ENCODE data around the gene ST8SIA5.
A peak's percentile ranks its signal among the peaks of the same experiment; 100 is the strongest.
"Not testable (repeated sequence)": the region's sequence is repeated elsewhere in the genome, so short reads cannot be mapped to it uniquely, and the experiment has no call there.

The ST8SIA5 gene, protein sequence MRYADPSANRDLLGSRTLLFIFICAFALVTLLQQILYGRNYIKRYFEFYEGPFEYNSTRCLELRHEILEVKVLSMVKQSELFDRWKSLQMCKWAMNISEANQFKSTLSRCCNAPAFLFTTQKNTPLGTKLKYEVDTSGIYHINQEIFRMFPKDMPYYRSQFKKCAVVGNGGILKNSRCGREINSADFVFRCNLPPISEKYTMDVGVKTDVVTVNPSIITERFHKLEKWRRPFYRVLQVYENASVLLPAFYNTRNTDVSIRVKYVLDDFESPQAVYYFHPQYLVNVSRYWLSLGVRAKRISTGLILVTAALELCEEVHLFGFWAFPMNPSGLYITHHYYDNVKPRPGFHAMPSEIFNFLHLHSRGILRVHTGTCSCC

DNA sequence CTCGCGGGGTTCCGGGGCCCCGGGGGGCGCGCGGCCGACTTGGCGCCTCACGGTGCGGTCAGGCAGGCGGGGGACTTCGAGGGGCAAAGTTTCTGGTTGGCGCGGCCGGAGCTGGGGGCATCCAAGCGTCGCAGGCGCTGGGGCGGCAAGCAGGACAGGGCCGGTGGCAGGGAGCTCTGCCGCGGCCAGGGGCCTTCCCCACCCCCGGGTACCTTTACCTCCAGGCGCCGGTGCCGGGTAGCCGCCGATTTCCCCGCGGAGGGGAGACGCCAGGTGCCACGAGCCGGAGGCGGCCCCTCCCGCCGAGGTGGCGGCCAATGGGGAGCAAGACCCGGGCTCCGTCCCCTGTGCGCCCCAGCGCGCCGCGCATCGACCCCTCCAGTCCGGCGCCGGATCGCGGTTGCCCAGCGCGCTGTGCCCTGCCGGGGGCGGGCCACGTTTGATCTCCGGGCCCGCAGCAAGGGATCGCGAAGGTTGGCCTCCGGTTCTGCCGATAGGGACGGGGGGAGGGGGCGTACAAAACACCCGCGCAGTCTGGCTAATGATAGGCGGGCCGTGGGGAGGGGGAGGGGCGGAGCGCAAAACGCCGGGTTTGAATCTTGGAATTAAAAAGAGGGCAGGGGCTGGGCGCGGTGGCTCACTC, at the start of gene ST8SIA5:
ST8SIA5 (minus strand) TSS at position 495 of the 643 bp plus-strand sequence. CDS start 545 bp downstream, outside the sequence.
- DNase-seq: peak; percentile 54

DNA sequence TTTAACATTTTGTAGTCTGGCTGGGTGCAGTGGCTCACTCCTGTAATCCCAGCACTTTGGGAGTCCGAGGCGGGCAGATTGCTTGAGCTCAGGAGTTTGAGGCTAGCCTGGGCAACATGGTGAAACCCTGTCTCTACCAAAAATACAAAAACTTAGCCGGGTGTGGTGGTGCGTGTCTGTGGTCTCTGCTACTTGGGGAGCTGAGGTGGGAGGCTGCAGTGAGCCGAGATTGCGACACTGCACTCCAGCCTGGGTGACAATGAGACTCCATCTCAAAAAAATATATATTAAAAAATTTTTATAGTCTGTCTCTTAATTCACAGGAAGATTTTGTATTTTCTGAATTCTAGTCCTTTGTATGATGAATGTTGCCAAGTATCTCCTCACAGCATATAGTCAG, 39.1 kb upstream of the ST8SIA5 start:
- not testable (repeated sequence) for DNase-seq

DNA sequence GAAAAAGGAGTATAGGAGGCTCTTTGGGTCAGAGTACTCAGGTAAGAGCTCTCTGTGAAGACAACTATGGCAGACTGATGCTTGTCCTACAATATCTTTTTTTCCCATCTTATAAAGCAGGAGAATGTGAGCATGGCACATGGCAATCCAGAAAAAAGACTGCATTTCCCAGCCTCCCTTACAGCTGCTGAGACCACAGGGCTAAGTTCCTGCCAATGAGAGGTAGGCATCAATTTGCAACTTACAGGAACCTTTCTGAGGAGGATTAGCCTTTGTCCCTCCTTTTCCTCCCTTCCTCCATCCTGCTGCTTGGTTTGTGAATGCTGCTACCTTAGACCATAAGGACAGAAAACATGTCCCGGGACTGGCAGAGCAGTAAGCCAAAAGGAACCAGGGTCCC, 37.8 kb upstream of the ST8SIA5 start:
- DNase-seq: no peak

DNA sequence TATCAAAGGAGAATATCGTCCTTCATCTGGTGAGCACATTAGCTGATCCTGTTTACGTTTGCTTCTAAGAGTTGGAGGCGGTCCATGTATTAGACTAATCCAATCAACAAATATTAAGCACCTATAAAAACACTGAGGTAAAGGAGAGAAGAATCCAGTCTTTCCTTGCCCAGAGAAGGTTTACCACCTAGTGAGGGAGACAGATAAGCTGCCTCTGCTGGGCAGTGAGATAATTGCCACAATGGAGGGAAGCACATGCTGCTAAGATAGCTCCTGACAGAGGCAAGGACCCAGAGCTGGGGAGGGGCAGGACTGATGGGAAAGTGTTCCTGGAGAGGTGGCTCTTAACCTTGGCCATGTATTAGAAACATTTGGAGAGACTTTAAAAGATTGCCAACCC, 36.7 kb upstream of the ST8SIA5 start:
- DNase-seq: no peak

DNA sequence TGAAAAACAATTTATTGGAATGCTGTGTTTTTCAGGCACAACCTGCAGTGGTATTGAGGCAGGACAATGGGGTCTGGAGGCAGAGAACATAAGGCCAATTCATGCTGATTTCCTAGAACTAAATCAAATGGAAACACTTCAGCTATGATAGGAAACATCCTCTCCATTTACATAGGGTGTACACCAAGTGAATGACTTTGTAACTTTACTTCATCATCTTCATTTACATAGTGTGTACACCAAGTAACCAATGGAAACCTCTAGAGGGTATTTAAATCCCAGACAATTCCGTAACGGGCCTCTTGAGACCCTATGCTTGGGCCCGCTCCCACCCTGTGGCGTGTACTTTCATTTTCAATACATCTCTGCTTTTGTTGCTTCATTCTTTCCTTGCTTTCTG, 32.2 kb upstream of the ST8SIA5 start:
- no peak for DNase-seq

DNA sequence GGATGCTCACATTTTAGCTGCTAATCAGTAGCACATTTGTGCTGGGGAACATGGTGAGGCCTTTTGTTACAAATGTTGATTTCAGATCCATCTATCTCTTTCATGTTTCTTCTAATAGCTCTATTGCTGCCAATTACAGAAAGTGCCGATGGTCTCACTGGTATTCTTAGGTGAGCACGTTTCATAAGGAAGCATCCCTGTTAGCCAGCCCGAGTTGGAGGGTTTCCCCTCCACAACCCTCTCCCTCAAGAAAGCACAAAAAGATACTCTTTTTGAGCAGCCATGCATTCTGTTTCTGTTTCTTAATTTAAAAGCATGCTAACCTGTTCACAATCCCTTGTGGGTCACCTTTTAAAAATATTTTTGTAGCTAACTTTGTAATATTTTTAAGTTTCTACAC, 30.8 kb upstream of the ST8SIA5 start:
- DNase-seq: no peak

DNA sequence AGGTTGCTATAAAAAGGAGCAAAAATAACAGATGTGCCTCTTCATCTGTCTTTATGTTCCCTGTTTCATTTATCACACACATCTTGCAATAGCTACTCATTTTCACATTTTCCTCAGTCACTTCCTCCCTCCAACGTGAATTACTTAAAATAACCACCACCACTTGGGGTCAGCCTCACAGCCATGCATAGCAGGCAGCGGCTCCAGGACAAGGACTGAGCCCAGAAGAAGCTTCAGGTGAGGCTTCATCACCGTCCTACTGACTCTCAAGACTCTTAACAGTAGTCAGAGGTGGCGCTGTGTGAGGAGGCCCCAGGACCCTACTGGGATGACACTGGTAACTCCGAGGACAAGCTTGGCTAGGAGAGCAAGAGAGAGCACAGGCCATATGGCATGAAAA, 15.5 kb upstream of the ST8SIA5 start:
- no peak for DNase-seq

DNA sequence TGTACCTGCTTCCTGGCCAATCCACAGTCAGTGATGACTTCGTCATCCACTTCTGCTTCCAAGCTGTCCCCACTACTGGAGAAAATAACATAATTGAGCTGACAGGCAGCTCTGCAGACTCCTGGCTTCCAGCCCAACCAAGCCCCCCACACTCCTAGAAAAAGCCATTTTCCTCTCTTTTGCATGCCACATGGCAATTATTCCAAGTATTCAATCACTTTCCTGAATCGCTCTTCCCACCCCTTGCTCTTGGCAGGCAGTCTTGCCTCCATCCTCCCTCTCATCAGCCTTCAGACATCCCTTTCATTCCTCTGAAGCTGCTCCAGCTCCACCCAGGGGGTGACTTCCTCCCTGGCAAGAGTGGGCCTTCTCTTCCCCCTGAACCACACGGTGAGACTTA, 14.3 kb upstream of the ST8SIA5 start:
- DNase-seq: no peak

DNA sequence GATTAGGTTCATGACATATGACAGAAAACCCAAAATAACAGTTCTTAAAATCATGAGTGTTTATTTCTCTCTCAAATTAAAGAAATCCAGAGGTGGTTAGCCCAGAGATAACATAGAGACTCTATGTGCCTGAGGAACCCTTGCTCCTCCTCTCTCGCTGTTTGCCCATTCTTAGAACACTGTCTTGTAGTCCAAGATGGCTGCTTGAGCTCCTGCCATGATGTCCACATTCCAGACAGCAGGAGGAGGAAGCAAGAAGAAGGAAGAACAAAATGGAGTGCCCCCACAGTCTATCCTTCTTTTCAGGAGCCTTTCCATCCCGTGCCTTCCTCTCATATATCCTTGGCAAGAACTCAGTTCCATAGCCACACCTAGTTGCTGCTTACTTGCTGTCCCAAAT, 13.9 kb upstream of the ST8SIA5 start:
- no peak for DNase-seq

DNA sequence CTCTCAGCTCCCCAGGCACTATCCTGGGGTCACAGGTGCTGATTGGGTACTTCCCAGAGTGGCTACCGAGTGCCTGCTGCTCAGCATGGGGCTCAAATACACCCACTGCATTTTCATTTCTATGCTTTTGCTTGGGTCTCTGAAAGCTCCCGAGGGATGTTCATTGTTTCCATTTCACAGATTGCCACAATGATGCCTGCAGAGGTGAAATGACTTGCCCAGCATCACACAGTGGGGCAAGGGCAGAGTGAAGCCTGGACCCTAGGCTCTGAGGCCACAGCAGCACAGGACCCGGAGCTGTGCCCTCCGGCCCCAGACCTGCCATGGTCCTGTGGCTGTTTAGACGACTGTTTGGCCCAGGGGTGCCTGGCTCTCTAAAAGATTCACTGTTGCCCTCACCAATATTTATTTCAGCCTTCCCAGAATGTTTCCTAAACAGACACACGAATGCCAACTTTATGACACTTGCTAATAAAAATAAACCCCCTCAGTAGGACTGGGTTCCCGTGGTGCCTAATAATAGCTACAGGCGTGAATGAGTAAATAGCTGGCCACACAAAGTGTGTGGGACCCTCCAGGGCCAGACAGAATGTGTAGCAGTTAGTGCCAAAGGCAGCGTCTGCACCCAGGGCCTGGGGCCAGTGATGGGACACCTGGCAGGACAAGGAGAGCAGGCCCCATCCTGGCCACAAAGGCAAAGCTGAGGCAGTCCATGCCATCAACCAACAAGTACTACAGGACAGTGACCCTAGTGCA, 11.5 kb upstream of the ST8SIA5 start:
- no peak for DNase-seq

DNA sequence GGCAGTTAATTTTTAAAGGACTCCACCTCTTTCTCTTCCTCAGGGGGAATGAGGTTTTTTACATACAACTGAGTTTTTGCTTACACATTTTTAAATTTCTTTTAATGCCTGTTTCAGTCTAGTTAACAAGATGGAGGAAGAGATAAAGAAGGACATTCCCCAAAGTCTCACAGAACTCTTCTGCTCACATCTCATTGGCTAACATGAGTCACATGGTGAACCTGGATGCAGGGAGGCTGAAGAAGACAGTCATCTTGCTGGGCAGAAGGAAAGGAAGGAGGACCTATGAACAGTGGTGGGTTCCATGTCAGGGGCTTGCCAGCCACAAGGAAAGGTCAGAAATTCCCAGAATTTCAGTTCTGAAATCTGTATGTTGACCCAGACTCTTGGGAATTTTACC, 10.4 kb upstream of the ST8SIA5 start:
- no peak for DNase-seq

DNA sequence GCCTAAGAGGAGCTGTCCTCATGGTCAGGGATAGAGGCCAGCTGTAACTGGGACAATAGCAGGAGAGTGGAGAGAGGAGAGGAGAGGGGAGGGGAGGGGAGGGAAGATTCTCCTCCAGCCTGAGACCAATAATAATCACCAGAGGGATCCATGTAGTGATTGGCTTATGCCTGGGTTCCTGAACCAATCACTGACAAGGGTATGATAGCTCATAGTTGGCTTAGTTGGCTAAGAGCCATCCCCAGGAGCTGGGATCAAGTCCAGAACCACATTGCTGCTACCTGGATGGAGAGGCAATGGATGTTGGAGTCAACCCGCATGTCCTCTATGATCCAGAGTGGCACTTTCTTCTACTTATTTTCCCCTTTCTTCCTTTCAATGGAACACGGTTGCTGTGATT, 7.7 kb upstream of the ST8SIA5 start:
- no peak for DNase-seq

DNA sequence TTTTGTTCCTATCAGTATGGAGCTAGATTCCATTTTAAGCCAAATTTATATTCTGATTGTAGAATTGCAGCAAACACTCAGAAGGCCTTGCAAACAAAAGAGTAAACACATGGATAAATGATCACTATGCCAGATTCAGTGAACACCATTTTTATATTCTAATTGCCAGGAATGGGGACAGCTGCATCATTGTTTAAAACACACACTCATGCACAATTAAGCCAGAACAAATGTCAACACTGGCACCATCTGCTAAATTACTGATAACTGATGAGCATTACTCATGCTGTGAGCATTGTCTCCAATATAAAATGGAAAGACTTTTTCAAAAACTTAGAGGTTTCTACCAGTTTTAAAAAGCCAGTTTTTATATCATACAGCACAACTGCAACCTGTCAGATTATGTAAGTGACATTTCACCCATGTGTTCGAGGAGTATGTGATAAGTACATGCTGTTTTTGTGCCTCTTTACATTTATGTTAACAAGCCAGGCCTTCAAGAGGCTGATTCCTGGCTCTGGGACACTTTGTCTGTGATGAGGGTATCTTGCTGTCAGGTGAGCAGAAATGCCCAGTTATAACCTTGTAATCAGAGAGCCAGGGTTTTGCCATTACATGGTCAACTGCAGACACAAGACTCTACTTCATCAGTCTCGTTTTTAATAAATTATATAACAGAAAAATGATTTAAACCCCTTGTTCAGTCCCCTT, 4.4 kb upstream of the ST8SIA5 start:
- peak; percentile 63 for DNase-seq

DNA sequence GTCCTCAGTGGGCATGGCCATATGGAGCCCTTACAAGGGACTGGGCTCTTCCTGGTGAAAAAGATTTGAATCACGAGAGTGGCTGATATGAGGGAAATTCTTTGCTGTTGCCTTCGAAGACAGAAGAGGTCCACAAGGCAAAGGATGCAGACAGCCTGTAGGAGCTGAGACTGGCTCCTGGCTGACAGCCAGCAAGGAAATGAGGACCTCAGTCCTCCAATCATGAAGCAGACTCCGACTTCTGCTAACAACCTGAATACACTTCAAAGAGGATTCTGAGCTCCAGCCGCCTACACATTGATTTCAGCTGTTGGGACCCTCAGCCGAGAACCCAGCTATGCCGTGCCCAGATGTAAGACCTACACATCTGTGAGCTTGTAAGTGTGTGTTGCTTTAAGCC, 3.0 kb upstream of the ST8SIA5 start:
- DNase-seq: peak; percentile 54

DNA sequence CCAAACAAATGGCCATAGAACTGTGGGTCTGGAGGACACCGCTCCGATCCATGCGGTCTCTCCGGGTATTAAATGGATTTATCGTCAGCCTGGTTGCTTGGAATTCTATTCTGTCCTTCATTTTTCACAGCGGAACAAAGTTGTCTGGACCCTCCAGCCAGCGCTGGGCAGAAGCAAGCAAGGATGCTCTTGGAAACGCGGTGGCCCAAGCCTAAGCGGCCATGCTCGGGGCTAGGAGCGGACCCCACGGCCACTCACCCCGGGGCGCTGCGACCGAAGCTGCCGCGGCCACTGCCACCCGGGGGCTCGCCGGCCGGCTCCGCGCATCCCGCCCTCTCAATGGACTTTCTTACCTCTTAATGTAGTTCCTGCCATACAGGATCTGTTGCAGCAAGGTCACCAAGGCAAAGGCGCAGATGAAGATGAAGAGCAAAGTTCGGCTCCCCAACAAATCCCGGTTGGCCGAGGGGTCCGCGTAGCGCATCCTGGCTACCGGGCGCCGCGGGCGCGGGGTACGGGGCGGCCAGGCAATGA, 761 bp downstream of the ST8SIA5 start:
- DNase-seq: no peak

DNA sequence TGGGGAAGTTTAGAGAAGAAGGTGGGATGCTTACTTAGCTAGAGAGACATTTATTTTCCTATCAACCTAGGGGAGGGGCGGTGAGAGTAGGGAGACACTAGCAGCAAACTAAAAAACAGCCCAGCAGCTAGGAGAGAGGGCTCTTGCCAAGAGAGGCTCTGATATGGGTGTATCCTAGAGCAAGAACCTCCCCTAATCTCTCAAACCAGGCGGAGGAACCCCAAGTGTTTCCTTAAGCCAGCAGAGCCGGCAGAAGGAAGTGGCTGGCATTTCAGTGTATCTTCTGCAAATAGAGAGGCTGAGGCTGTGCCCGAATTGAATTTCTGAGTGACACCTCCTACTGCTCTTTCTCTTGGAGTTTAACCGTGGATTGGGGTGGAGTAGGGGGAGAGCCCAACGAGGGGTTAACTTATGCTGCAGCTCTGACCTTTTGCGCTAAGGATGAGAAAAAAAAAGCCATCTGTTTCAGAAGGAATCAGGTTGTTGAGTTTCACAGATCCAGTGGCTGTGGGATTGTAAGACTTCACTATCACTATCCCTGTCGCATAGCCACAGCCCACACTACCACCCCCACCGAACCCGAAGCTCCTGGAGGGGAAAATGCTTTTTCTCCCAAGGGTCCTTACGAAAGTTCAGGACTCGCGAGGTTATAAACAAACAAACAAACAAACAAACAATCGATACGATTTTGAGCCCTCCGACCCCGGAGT, 1.4 kb downstream of the ST8SIA5 start:
- DNase-seq: no peak

DNA sequence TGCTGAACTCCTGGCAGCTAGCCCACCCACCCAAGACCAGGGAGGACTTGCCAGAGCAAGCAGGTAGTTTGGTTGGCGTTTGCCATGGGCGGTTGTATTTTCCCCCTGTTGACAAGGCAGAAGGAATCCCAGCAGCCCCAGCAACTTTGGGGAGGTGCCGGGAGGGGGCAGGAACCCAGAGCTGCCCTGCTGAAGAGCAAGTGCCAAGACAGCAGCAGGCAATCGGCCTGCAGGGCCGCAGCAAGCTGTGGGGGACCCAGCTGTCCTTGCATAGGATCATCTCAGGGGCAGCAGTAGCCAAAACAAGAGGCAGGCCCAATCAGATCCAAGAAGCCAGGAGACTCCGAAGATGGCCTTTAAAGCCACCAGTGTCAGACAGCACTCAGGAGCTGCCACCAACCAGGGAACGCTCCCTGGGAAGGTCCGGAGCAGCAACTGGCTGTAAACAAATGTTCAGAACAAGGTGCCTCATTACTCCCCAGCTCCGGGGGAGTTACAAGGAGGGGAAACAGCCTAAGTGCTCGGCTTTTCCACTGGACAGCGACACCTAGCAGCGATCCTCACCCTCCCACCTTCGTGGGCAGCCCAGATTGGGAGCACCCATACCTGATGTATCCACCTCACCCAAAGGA, 2.1 kb downstream of the ST8SIA5 start:
- DNase-seq: no peak

DNA sequence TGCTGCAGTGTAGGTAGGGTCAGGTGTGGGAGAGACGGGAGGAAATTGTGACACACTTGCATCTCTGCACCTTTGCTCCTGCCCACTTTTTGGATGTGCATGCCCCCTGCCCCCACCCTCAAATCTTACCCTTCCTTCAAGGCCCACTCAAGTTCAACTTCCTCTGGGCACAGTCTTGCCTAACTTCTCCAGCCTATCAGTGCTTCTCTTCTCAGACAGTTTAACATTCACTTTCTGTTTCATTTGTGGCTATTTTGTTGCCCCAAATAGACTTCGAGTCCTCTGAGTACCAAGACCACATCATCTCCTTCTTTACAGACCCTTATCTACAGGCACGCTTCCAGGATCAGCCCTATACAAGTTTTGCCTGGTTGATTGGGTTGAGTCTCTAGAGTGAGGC, 2.7 kb downstream of the ST8SIA5 start:
- DNase-seq: no peak

DNA sequence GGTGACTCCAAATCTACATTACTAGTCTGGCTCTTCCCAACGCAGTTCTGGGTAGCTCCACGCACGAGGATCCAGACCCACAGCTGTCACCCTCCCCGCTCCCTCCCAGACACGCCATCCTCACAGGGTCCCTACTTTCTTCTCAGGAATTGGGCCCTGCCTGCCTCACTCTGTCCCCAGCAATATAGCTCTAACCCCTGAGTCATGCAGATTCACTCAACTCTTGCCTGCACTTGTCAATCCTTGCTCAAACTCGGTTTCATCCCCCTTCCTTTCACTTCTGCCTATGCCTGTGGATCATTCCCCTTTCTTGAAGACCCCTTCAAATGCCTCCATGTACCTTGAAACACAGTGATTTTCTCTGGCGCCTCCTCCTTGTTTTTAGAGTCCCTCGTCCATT, 5.0 kb downstream of the ST8SIA5 start:
- no peak for DNase-seq

DNA sequence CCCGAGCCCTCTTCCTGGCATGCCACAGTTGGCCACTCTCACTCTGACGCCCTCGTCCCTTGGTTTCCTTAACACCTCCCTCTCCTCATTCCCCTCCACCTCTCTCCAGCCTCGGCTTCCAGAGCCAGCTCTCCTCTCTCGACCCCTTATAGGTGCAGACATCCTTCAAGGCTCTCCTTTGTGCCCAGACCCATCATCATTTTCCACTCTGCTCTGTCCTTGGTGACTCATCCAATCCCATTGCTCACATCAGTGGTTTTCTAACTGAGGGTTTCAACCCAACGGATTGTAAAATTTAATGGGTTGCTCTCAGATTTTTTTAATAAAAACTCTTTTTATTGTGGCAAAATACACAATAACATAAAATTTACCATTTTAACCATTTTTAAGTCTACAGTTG, 6.2 kb downstream of the ST8SIA5 start:
- no peak for DNase-seq

DNA sequence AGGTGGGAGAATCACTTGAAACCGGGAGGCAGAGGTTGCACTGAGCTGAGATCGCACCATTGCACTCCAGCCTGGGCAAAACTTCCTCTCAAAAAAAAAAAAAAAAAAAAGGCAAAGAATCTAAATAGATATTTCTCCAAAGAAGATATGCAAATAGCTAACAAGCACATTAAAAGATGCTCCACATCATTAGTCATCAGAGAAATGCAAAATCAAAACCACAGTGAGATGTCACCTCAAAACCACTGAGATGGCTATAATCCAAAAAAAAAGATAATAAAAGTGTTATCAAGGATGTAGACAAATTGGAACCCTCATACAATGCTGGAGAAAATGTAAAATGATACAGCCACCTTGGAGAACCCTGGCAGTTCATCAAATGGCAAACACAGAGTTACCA, 8.4 kb downstream of the ST8SIA5 start:
- no peak for DNase-seq

DNA sequence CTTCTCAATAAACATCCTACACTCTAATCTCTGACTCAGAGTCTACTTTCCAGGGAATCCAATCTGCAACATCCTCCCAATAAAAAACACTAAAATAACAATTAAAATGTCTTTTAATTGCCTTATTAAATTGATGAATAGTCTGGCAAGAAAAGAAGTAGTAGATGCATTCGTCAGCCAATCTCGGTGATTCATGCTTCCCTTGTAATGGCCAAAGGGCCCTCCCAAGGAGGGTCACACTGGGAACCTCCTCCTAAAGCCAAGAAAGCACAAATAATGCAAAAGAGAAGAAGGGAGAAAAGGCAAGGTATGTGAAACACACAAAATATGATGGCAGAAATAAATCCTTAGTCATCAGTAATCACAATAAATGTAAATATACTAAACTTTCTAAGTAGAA, 16.8 kb downstream of the ST8SIA5 start:
- no peak for DNase-seq

Measured in NCI-H524 treated with DMSO at 0.1 percent for 48 hours (cell line).